GM18499 (cell line): ENCODE results near the gene ANO7.

Experiments
- ATAC-seq: cut with Tn5 transposase; IDR thresholded peaks from one replicate; pipeline ENCODE4 v1.9.1; 2021; ENCODE audit warnings: moderate number of reproducible peaks; ENCODE audit not compliant: insufficient read depth, unreplicated experiment

The ANO7 gene

GRCh38 chr2:241157841-241158545 is 30.5 kb upstream of the ANO7 start:
- ATAC-seq = no peak

DNA sequence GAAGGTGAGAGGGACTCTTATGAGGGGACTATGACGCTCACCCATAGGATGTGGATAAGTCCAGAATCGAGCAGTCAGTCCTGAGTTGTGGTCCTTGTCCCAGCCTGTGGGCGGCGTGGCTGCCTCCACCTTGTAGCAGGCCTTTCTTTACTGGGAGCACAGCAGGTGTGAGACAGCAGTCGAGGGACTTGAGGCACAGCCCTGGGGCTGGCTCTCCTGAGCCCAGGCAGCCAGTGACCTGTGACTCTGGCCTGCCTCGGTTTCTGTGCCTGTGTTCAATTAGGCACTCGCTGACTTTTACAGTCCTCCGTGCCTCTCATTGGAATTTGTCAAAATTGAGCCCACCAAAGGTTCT is 30.0 kb upstream of the ANO7 start:
- ATAC-seq = no peak

DNA sequence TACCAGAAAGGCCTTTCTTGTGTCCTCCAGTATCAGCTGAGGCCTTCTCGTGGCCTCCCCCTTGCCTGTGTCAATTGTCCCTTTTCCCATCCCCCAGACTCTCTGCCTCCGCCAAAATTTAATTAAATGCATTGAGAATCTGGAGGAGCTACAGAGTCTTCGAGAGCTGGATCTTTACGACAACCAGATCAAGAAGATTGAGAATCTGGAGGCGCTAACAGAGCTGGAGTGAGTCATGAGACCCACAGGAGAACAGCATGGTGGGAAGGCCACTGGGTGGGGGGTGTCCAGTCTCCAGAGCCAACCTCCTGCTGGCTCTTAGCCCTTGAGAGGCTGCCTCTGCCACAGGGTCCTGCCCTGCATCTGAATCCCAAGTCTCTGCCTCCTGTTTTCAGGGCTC is 29.4 kb upstream of the ANO7 start:
- ATAC-seq = no peak

DNA sequence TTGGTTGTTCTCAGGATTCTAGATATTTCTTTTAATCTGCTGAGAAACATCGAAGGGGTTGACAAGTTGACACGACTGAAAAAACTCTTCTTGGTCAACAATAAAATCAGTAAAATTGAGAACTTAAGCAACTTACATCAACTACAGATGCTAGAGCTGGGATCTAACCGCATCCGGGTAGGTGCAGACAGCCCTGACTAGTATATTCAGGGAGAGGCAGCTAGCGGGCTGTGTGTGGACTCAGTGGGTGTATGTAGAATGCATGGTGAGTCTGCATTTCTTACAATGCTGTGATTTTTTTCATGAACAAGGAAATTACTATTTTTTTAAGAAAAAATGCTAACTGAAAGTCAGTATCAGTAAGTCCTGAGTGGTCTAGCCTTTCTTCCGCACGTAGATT is 28.2 kb upstream of the ANO7 start:
- ATAC-seq = no peak

- ATAC-seq = no peak
Observed at GRCh38 chr2:241161646-241162281, 26.7 kb upstream of the ANO7 start.

DNA sequence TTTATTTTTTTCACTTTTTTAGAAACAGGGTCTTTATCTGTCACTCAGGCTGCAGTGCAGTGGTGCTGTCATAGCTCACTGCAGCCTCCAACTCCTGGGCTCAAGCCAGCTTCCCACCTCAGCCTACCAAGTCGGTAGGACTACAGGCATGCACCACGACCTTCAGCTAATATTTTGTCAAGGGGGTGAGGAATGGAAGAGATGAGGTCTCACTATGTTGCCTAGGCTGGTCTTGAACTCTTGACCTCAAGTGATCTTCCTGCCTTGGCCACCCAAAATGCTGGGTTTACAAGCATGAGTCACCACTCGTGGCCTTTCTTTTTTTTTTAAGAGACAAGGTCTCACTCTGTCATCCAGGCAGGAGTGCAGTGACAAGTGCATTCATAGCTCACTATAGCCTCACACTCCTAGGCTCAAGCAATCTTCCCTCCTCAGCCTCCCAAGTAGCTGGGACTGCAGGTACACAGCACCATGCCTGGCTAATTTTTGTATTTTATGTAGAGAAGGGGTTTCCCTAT is 24.8 kb upstream of the ANO7 start:
- no peak for ATAC-seq

GRCh38 chr2:241168366-241168765 is 20.1 kb upstream of the ANO7 start:
- ATAC-seq = no peak

DNA sequence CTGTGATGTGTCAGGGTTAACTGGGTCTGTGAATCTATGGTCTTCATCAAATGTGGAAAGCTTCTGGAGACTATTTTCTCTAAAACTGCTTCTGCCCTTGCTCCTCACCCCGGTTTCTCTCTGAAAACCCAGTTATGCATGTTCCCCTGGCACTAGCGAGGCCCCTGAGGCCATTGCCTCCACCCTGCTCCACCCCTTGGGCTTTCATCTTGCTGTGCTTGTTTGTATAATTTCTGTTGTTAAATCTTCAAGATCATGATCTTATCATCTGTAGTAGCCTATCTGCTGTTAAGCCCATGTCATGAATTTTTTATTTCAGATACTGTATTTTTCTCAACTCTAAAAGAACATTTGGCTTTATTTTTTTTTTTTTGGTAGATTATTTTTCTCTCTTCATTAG is 14.9 kb upstream of the ANO7 start:
- ATAC-seq = no peak

GRCh38 chr2:241177526-241178334 is 10.7 kb upstream of the ANO7 start:
- no peak for ATAC-seq

DNA sequence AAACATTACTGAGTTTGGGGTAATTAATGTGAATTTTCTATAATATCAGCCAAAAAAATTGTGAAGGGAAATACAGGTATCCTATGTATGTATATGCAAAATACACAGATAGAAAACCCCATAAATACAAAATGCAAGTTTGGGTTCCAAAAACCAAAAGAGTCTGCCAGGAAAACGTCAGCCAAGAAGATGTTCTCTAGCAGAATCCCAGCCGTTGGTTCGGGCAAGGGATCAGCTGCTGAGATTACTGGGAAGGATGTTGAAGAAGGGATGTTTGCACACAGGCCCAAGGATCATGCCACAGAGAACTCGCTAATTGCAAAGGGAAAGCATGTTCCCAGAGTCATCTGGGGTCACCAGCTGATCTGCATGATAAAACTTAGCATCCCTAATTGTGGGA is 9.5 kb upstream of the ANO7 start:
- ATAC-seq = no peak

DNA sequence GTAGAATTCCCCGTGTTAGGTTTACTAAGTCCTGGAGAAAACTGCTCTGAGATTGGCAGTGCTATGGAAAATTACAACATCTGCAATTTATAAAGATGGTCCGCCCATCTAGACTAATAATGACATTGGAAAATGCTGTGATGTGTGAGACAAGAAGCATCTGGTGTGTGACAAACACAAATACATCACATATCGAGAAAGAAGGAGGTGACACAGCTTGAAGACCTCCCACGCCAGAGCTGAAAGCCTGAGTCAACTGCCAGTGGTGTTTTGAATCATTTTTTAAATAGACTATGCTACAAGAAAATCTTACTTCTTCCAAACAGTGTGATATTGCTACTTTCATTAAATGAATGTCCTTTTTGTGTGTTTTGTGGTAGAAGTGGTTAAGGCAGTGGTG is 8.6 kb upstream of the ANO7 start:
- ATAC-seq = no peak

GRCh38 chr2:241180495-241180894 is 8.0 kb upstream of the ANO7 start:
- ATAC-seq = no peak

DNA sequence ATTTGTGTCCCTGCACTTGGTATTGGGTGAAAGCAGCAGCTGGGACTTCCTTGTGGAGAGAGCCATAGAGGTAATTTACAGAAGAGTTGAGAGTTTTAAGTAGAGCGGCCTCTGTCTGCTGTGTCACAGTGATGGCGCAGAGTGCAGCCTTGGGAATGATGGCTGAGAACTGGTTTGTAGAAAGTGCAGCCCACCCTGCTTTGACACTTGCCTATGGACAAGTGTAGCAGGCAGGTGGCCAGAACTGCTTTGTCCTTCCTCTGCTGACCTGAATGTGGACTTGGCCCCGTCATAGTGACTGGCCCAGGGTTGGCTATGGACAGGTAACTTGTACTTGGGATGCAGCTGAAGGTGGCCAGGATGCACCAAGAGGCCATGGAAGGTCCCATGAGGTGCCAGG is 6.4 kb upstream of the ANO7 start:
- ATAC-seq = no peak

- no peak for ATAC-seq
Observed at GRCh38 chr2:241182531-241183133, 5.8 kb upstream of the ANO7 start.

- ATAC-seq = no peak
Observed at GRCh38 chr2:241183221-241183620, 5.3 kb upstream of the ANO7 start.

GRCh38 chr2:241184901-241185300 is 3.6 kb upstream of the ANO7 start:
- no peak for ATAC-seq

- no peak for ATAC-seq
Observed at GRCh38 chr2:241185961-241186360, 2.5 kb upstream of the ANO7 start.

DNA sequence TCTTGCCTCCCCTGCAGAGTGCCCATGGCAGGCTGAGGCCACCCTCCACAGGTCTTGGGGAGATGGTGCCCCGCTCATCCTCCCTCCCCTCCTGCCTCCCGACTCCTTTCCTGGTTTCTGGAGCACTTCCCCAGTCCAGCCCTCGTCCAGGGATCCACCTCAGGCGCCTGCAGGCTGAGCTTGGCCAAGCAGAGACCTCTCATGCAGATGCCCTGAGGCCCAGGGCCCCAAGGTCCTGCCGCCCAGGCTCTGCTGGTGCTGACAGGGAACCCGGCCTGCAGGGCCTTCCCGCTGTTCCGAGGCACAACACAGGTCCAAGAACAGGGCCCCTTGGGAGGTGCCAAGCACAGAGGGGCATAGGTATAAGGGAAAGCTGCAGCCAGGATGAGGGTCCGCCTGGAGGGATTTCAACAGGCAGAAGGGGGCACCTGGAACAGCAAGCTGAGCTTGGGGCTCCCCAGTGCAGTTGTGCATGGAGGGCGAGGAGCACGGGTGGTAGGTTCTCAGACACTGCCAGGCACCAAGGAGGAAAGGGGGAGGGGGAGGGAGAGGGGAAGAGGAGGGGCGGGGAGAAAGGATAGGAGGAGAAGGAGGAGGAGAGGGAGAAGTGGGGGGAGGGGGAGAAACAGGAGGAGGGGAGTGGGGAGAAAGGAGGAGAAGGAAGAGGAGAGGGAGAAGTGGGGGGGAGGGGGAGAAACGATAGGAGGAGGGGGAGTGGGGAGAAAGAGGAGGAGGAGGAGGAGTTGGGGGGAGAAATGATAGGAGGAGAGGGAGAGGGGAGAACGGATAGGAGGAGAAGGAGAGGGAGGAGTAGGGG is 1.2 kb upstream of the ANO7 start:
- no peak for ATAC-seq

DNA sequence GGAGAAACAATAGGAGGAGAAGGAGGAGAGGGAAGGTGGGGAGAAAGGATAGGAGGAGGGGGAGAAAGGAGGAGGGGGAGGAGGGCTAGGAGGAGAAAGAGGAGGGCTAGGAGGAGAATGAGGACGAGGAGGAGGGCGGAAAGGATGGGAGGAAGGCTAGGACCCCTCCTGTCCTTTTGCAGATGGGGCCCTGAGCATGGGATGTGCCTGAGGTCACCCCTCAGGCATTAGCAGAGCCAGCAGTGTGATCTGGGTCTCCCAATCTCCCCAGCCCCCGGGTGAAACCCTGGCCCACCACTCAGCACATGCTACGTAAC is 601 bp upstream of the ANO7 start:
- no peak for ATAC-seq

DNA sequence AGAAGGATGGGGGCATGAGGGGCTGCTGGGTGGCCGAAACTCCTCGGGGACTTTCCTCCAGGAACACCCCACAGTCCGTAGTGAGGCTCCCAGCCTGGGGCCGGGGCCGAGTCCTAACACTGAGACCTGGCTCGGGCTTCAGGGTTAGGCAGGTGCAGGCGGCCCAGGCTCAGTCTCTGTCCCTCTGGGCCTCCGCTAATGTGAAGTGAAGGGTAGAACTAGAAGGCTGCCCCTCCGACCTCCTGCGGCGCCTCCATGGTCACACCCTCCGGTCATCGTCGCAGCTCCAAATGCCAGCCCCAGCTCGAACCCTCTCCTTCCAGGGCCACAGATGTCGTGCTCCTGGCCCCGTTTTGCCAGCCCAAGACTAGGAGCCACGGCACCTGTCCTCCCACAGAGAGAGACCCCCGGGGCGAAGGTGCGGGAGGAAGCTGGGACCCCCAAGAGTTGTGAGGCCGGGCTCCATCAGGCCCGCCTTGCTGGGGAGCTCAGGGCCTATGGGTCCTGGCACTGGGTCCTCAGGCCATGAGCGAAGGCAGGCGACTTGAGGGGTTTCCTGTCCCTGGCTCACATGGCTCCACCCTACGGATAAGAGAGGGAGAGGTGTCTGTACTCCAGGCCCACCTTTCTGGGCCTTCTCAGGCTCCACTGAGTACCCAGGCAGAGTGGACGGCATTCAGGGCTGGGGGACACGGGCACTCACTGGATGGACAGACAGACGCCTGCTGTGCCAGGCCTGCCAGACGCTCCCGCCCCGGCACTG is 797 bp downstream of the ANO7 start:
- no peak for ATAC-seq
